ENCODE data around the gene CXorf49.
"Not testable (repeated sequence)": the region's sequence is repeated elsewhere in the genome, so short reads cannot be mapped to it uniquely, and the experiment has no call there.

DNA sequence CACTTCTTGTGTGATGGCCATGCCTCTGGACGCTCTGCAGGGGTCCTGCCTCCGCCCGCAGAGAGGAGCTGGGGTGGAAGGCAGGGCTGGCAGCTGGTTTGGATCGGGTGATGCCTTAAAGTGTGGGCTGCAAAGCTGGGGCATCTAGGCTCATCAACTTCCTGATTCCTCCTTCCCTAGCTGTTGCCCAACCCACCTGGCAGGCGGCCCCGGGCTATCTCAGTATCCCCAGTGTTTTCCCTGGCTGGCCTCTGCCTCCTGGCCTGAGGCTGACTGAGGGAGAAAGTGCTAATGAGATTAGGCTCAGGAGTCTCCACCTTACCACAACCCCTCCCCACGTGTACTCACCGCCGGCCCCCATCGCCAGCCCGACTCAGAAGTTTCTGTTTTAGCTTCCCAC is 46.7 kb upstream of the CXorf49 start:
- not testable (repeated sequence) for TF ChIP-seq ZZZ3 (IDR thresholded peaks at IDR 0.05); CTCF (IDR thresholded peaks at IDR 0.05 in 2 of 3, conservative IDR thresholded peaks at IDR 0.05 in 1 of 3; ENCODE audit: insufficient read depth in 2 of 3, low read depth in 1 of 3, low read length in 3 of 3); TCF3 (CRISPR knock-in tag; IDR thresholded peaks at IDR 0.05); FOSL1 (tag; conservative IDR thresholded peaks at IDR 0.05); CBX5 (IDR thresholded peaks at IDR 0.05; ENCODE audit: borderline replicate concordance, low read depth); EHMT2 (IDR thresholded peaks at IDR 0.05); CC2D1A (IDR thresholded peaks at IDR 0.05); EP300 (IDR thresholded peaks at IDR 0.05; ENCODE audit: low read length); EWSR1 (IDR thresholded peaks at IDR 0.05; ENCODE audit: borderline replicate concordance, low read depth, partially characterized antibody); RAD21 (CRISPR knock-in tag; conservative IDR thresholded peaks at IDR 0.05 in 1 of 2, IDR thresholded peaks at IDR 0.05 in 1 of 2); NR3C1 (CRISPR knock-in tag; IDR thresholded peaks at IDR 0.05)
- TF ChIP-seq, protein P1, sequence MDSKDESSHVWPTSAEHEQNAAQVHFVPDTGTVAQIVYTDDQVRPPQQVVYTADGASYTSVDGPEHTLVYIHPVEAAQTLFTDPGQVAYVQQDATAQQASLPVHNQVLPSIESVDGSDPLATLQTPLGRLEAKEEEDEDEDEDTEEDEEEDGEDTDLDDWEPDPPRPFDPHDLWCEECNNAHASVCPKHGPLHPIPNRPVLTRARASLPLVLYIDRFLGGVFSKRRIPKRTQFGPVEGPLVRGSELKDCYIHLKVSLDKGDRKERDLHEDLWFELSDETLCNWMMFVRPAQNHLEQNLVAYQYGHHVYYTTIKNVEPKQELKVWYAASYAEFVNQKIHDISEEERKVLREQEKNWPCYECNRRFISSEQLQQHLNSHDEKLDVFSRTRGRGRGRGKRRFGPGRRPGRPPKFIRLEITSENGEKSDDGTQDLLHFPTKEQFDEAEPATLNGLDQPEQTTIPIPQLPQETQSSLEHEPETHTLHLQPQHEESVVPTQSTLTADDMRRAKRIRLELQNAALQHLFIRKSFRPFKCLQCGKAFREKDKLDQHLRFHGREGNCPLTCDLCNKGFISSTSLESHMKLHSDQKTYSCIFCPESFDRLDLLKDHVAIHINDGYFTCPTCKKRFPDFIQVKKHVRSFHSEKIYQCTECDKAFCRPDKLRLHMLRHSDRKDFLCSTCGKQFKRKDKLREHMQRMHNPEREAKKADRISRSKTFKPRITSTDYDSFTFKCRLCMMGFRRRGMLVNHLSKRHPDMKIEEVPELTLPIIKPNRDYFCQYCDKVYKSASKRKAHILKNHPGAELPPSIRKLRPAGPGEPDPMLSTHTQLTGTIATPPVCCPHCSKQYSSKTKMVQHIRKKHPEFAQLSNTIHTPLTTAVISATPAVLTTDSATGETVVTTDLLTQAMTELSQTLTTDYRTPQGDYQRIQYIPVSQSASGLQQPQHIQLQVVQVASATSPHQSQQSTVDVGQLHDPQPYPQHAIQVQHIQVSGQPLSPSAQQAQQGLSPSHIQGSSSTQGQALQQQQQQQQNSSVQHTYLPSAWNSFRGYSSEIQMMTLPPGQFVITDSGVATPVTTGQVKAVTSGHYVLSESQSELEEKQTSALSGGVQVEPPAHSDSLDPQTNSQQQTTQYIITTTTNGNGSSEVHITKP (IDR thresholded peaks at IDR 0.05; ENCODE audit: partially characterized antibody), result not testable (repeated sequence)
- TF ChIP-seq, protein P2, sequence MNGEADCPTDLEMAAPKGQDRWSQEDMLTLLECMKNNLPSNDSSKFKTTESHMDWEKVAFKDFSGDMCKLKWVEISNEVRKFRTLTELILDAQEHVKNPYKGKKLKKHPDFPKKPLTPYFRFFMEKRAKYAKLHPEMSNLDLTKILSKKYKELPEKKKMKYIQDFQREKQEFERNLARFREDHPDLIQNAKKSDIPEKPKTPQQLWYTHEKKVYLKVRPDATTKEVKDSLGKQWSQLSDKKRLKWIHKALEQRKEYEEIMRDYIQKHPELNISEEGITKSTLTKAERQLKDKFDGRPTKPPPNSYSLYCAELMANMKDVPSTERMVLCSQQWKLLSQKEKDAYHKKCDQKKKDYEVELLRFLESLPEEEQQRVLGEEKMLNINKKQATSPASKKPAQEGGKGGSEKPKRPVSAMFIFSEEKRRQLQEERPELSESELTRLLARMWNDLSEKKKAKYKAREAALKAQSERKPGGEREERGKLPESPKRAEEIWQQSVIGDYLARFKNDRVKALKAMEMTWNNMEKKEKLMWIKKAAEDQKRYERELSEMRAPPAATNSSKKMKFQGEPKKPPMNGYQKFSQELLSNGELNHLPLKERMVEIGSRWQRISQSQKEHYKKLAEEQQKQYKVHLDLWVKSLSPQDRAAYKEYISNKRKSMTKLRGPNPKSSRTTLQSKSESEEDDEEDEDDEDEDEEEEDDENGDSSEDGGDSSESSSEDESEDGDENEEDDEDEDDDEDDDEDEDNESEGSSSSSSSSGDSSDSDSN (IDR thresholded peaks at IDR 0.05; ENCODE audit: borderline replicate concordance in 1 of 2, low read depth in 2 of 2, low read length in 2 of 2), result not testable (repeated sequence)

Data from K562 (cell line).